Measurements from ENCODE around the gene TET2. TPM values are rescaled to one million over a fixed set of nuclear protein-coding genes. Genes with fewer than 3 reads are reported as not detected.

TET2 gene
- total RNA-seq, 1 donor from 2014 or later = 33.2 TPM

- DNase-seq (ENCODE audit: low spot score) = no peak
Observed at GRCh38 chr4:105182211-105182610, 35.5 kb downstream of the TET2 start.

GRCh38 chr4:105184316-105184980 is 37.8 kb downstream of the TET2 start:
- no peak for DNase-seq (ENCODE audit: low spot score)

- no peak for DNase-seq (ENCODE audit: low spot score)
Observed at GRCh38 chr4:105186701-105187161, 40.1 kb downstream of the TET2 start.

- DNase-seq (ENCODE audit: low spot score) = no peak
Observed at GRCh38 chr4:105189855-105190650, 43.4 kb downstream of the TET2 start.

GRCh38 chr4:105191621-105192210 is 45.0 kb downstream of the TET2 start:
- peak; percentile 41 for DNase-seq (ENCODE audit: low spot score)

- DNase-seq (ENCODE audit: low spot score) = no peak
Observed at GRCh38 chr4:105192474-105192873, 45.8 kb downstream of the TET2 start.

- DNase-seq (ENCODE audit: low spot score) = no peak
Observed at GRCh38 chr4:105192910-105193309, 46.2 kb downstream of the TET2 start.

- DNase-seq (ENCODE audit: low spot score) = no peak
Observed at GRCh38 chr4:105193536-105193935, 46.9 kb downstream of the TET2 start.

- DNase-seq (ENCODE audit: low spot score) = no peak
Observed at GRCh38 chr4:105194328-105195231, 47.9 kb downstream of the TET2 start.

GRCh38 chr4:105196523-105197145 is 50.0 kb downstream of the TET2 start:
- DNase-seq (ENCODE audit: low spot score) = no peak

- no peak for DNase-seq (ENCODE audit: low spot score)
Observed at GRCh38 chr4:105197777-105198176, 51.1 kb downstream of the TET2 start.

- no peak for DNase-seq (ENCODE audit: low spot score)
Observed at GRCh38 chr4:105198541-105198940, 51.9 kb downstream of the TET2 start.

- no peak for DNase-seq (ENCODE audit: low spot score)
Observed at GRCh38 chr4:105206214-105206613, 59.5 kb downstream of the TET2 start.

- DNase-seq (ENCODE audit: low spot score) = no peak
Observed at GRCh38 chr4:105207386-105207785, 60.7 kb downstream of the TET2 start.

- DNase-seq (ENCODE audit: low spot score) = no peak
Observed at GRCh38 chr4:105208561-105208960, 61.9 kb downstream of the TET2 start.

- peak; percentile 14 for DNase-seq (ENCODE audit: low spot score)
Observed at GRCh38 chr4:105210916-105211315, 64.2 kb downstream of the TET2 start.

GRCh38 chr4:105215609-105216313 is 69.1 kb downstream of the TET2 start:
- DNase-seq (ENCODE audit: low spot score) = peak; percentile 25

GRCh38 chr4:105225500-105225899 is 78.8 kb downstream of the TET2 start:
- no peak for DNase-seq (ENCODE audit: low spot score)

GRCh38 chr4:105227054-105227453 is 80.4 kb downstream of the TET2 start:
- no peak for DNase-seq (ENCODE audit: low spot score)

- no peak for DNase-seq (ENCODE audit: low spot score)
Observed at GRCh38 chr4:105230287-105230686, 83.6 kb downstream of the TET2 start.

Data from umbilical cord (tissue), 2 donors.